CD4-positive, alpha-beta T cell (primary cell): ENCODE results near the gene STAT5B. TPM values are rescaled to one million over a fixed set of nuclear protein-coding genes. Genes with fewer than 3 reads are reported as not detected.
A peak's percentile ranks its signal among the peaks of the same experiment; 100 is the strongest.

Experiments
- ATAC-seq: fragments of 200-7000 bp; cut with Tn5 transposase; one replicate; pipeline ENCODE4 v1.10.0; 2022; ENCODE audit warnings: mild to moderate bottlenecking; ENCODE audit not compliant: poor library complexity
- CTCF ChIA-PET: fragments of 350-600 bp; sonication (Branson Sonifier 250); formaldehyde crosslinking; loops from one replicate; lab custom pipeline; 2021; ENCODE audit warnings: antibody characterized with exemption, inconsistent platforms; lab: Charles Lee
- POLR2A ChIA-PET: fragments of 350-600 bp; sonication (Branson Sonifier 250); formaldehyde crosslinking; loops from one replicate; lab custom pipeline; 2021; ENCODE audit warnings: antibody characterized with exemption, inconsistent platforms; lab: Charles Lee
- DNase-seq, 14 experiments: peaks; one replicate each; pipeline ENCODE4 v3.0.0-alpha.2; 2013 to 2020; ENCODE audit warnings: mixed read lengths in 2 of 14
- H3K27ac ChIP-seq, 2 donors: one replicate each; pipeline versions ENCODE4 v1.5.1 to v1.7.0; 2013; ENCODE audit warnings: low read length in 2 of 2, low read depth in 1 of 2, mild to moderate bottlenecking in 1 of 2
- H3K27me3 ChIP-seq, 2 experiments: 1 replicate in 1 of 2; 2 replicates in 1 of 2; pipeline versions ENCODE4 v1.6.1 to v1.7.0; 2013; ENCODE audit warnings: low read length in 2 of 2, control low read depth in 1 of 2, mild to moderate bottlenecking in 1 of 2, moderate library complexity in 1 of 2; ENCODE audit not compliant: insufficient read depth in 2 of 2, control insufficient read depth in 1 of 2
- H3K36me3 ChIP-seq: one replicate; pipeline ENCODE4 v1.6.1; 2013; ENCODE audit warnings: low read length, control low read depth; ENCODE audit not compliant: insufficient read depth
- H3K4me1 ChIP-seq: one replicate; pipeline ENCODE4 v1.6.1; 2013; ENCODE audit warnings: low read length, control low read depth; ENCODE audit not compliant: insufficient read depth
- H3K4me3 ChIP-seq: one replicate; pipeline ENCODE4 v1.5.1; 2013; ENCODE audit warnings: mild to moderate bottlenecking, low read length, moderate library complexity
- H3K9me3 ChIP-seq, 2 experiments: 1 replicate in 1 of 2; 2 replicates in 1 of 2; pipeline versions ENCODE4 v1.6.1 to v1.7.0; 2013; ENCODE audit warnings: low read length in 2 of 2, mild to moderate bottlenecking in 2 of 2, control low read depth in 1 of 2, moderate library complexity in 1 of 2; ENCODE audit not compliant: control insufficient read depth in 1 of 2, insufficient read depth in 1 of 2
- H3K27ac Mint-ChIP-seq: one replicate; pipeline ENCODE4 v1.8.0; 2020; ENCODE audit warnings: mixed read lengths
- H3K27me3 Mint-ChIP-seq: one replicate; pipeline ENCODE4 v1.8.0; 2021; ENCODE audit warnings: mixed read lengths
- H3K36me3 Mint-ChIP-seq: one replicate; pipeline ENCODE4 v1.8.0; 2021; ENCODE audit warnings: low read depth, mixed read lengths
- H3K4me1 Mint-ChIP-seq: one replicate; pipeline ENCODE4 v1.8.0; 2021; ENCODE audit warnings: low read depth, mixed read lengths
- H3K4me3 Mint-ChIP-seq: one replicate; pipeline ENCODE4 v1.8.0; 2020; ENCODE audit warnings: mild to moderate bottlenecking, mixed read lengths
- H3K9me3 Mint-ChIP-seq: one replicate; pipeline ENCODE4 v1.8.0; 2020; ENCODE audit warnings: mixed read lengths
- intact Hi-C, 2 experiments: fragments of 100-400 bp; cut with DNase I in 1 of 2; cut with micrococcal nuclease in 1 of 2; formaldehyde crosslinking; loops; one replicate each; pipeline versions ENCODE4 v1.15.1 to v1.9.0; 2023 to 2025; cut with DNase I, micrococcal nuclease
- total RNA-seq, 174 experiments: library from RNA in 2 of 174; stranded (reverse) in 2 of 174; gene quantifications; one replicate each; pipeline ENCODE4 v1.2.3 and lab custom pipeline; 2021 to 2026
- TF ChIP-seq, protein P1 (sequence below): fragments of 200-600 bp; IDR thresholded peaks from one replicate; pipeline ENCODE4 v1.8.0; 2022; ENCODE audit warnings: antibody characterized with exemption, mild to moderate bottlenecking

STAT5B gene
- total RNA-seq, 2 experiments from 2014 or later = 99.4 to 104 TPM

GRCh38 chr17:42275527-42276358 is 448 bp downstream of the STAT5B start:
- H3K4me3 ChIP-seq = peak overlapping the region; percentile 91
- ATAC-seq (peak; percentile 33), DNase-seq (peak in 12 of 14 experiments; percentile 21 to 67 (median 37))
- Mint-ChIP-seq H3K27me3 (no peaks in the 10 kb centered on the region), H3K9me3 (no peaks in the 10 kb centered on the region), H3K36me3 (peaks cover 28% of the 10 kb centered on the region), H3K4me1 (peaks cover 55% of the 10 kb centered on the region), H3K4me3 (peak overlapping the region; percentile 92), H3K27ac (peak overlapping the region; percentile 91)
- CTCF ChIA-PET = interaction anchor here (0.6 to 3.6 kb wide), 11 partner anchors 8 to 75 kb away, joined by 3 to 35 read pairs (median 4); partner anchors contain the start of gene STAT5A
- no peaks in the 10 kb centered on the region for H3K36me3 ChIP-seq
- H3K27ac ChIP-seq = peak overlapping the region; percentile 60 to 76
- POLR2A ChIA-PET = interaction anchor here (0.6 to 13.5 kb wide), 13 partner anchors 9 to 279 kb away, joined by 3 to 301 read pairs (median 3); partner anchors contain the start of genes DNAJC7, STAT3 and STAT5A
- no peaks in the 10 kb centered on the region for H3K27me3 ChIP-seq
- peaks cover 19% of the 10 kb centered on the region for H3K4me1 ChIP-seq
- H3K9me3 ChIP-seq = no peaks in the 10 kb centered on the region
- TF ChIP-seq, protein P1, sequence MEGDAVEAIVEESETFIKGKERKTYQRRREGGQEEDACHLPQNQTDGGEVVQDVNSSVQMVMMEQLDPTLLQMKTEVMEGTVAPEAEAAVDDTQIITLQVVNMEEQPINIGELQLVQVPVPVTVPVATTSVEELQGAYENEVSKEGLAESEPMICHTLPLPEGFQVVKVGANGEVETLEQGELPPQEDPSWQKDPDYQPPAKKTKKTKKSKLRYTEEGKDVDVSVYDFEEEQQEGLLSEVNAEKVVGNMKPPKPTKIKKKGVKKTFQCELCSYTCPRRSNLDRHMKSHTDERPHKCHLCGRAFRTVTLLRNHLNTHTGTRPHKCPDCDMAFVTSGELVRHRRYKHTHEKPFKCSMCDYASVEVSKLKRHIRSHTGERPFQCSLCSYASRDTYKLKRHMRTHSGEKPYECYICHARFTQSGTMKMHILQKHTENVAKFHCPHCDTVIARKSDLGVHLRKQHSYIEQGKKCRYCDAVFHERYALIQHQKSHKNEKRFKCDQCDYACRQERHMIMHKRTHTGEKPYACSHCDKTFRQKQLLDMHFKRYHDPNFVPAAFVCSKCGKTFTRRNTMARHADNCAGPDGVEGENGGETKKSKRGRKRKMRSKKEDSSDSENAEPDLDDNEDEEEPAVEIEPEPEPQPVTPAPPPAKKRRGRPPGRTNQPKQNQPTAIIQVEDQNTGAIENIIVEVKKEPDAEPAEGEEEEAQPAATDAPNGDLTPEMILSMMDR = no peak
- intact Hi-C loops = loop anchor here (1.0 to 5.0 kb wide), 3 partner anchors 12 to 153 kb away; partner anchors contain the start of genes HSPB9 (in 1 of the 2) and KAT2A (in 1 of the 2)

- H3K4me1 ChIP-seq = peaks cover 23% of the 10 kb centered on the region
- H3K4me3 Mint-ChIP-seq = peak overlapping the region; percentile 92
- peaks cover 62% of the 10 kb centered on the region for H3K4me1 Mint-ChIP-seq
- ChIA-PET POLR2A (interaction anchor here (0.5 to 13.5 kb wide), 10 partner anchors 8 to 114 kb away, joined by 3 to 301 read pairs (median 4); partner anchors contain the start of genes STAT3 and STAT5A), CTCF (interaction anchor here (0.8 to 3.6 kb wide), 9 partner anchors 9 to 53 kb away, joined by 3 to 35 read pairs (median 4); partner anchors contain the start of gene STAT5A)
- no peaks in the 10 kb centered on the region for H3K27me3 Mint-ChIP-seq
- no peak for DNase-seq
- TF ChIP-seq, protein P1 = no peak
- intact Hi-C loops = loop anchor here (1.0 to 5.0 kb wide), 3 partner anchors 12 to 153 kb away; partner anchors contain the start of genes HSPB9 (in 1 of the 2) and KAT2A (in 1 of the 2)
- peak; percentile 2 for ATAC-seq
- H3K9me3 Mint-ChIP-seq = no peaks in the 10 kb centered on the region
- no peaks in the 10 kb centered on the region for H3K27me3 ChIP-seq
- H3K36me3 ChIP-seq = no peaks in the 10 kb centered on the region
- H3K27ac ChIP-seq = peak overlapping the region; percentile 60 to 76
- H3K4me3 ChIP-seq = peak overlapping the region; percentile 91
- peak overlapping the region; percentile 91 for H3K27ac Mint-ChIP-seq
- H3K36me3 Mint-ChIP-seq = peaks cover 28% of the 10 kb centered on the region
- no peaks in the 10 kb centered on the region for H3K9me3 ChIP-seq
Measured at GRCh38 chr17:42274812-42275526, 1.2 kb downstream of the STAT5B start.

GRCh38 chr17:42274253-42274542 is 2.0 kb downstream of the STAT5B start:
- ATAC-seq = no peak
- ChIA-PET POLR2A (interaction anchor here (0.5 to 13.5 kb wide), 7 partner anchors 14 to 115 kb away, joined by 3 to 301 read pairs (median 21); partner anchors contain the start of genes STAT3 and STAT5A), CTCF (interaction anchor here (0.8 to 3.6 kb wide), 4 partner anchors 15 to 52 kb away, joined by 4 to 35 read pairs (median 6); no protein-coding TSS in a partner anchor)
- H3K36me3 Mint-ChIP-seq = peaks cover 32% of the 10 kb centered on the region
- peaks cover 31% of the 10 kb centered on the region for H3K4me1 ChIP-seq
- no peaks in the 10 kb centered on the region for H3K27me3 Mint-ChIP-seq
- peak overlapping the region; percentile 91 for H3K27ac Mint-ChIP-seq
- peak overlapping the region; percentile 92 for H3K4me3 Mint-ChIP-seq
- intact Hi-C loops = loop anchor here in 1 of 2 experiments (1.0 kb wide), 1 partner anchor 26 kb away; no protein-coding TSS in a partner anchor
- no peaks in the 10 kb centered on the region for H3K9me3 Mint-ChIP-seq
- no peaks in the 10 kb centered on the region for H3K9me3 ChIP-seq
- no peak for DNase-seq
- TF ChIP-seq, protein P1 = no peak
- H3K27me3 ChIP-seq = no peaks in the 10 kb centered on the region
- H3K4me1 Mint-ChIP-seq = peaks cover 70% of the 10 kb centered on the region
- peak overlapping the region; percentile 91 for H3K4me3 ChIP-seq
- H3K27ac ChIP-seq = peak overlapping the region; percentile 60 to 76
- no peaks in the 10 kb centered on the region for H3K36me3 ChIP-seq
